Activated CD4-positive, CD25-positive, alpha-beta regulatory T cell treated with anti-CD3 and anti-CD28 coated beads, Interleukin-2, amount 50 U/mL, for 72 hours (primary cell): Measurements from ENCODE around the gene TPD52L2.
"Not testable (repeated sequence)": the region's sequence is repeated elsewhere in the genome, so short reads cannot be mapped to it uniquely, and the experiment has no call there.

Experiments
- DNase-seq: peaks from one replicate; pipeline ENCODE4 v3.0.0; 2021

The TPD52L2 gene

GRCh38 chr20:63836458-63837344, 28.4 kb upstream of the TPD52L2 start:
- no peak for DNase-seq

DNA sequence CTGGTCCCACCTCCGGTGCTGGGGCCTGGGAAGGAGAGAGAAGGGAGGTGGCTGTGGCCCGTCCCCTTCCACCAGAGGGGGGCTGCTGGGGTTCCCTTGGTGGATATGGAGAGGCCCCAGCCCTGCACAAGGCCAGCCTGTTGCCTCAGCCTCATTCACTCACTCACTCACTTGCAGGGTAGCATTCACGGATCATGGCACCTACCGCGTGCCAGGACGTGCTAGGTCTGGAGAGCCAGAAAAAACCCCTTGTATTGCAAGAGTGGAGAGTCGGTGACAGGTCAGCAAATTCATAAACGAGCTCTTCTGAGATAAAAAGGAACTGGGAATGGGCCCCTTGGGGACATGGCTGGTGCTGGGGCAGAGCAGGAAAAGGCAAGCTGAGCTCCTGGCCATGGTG, 27.6 kb upstream of the TPD52L2 start:
- DNase-seq, result no peak

DNA sequence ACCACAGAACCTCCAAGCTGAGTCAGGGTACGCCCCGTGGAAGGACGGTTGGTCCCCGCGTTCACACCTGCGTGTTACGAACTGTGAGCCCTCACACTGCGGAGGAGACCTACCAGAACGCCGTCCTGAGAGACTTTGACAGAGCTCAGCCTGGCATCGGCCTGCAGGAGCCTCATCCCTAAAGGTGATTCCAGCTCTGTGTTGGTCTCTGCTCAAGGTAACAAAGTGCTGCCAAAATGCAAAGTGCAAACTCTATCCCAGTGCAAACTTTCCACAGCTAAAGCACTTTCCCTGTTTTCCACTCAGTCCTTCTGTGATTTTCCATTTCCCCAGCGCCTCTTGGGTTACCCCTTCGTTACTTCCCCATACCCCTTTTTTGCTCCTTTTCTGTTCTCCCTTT, 25.4 kb upstream of the TPD52L2 start:
- no peak for DNase-seq

DNA sequence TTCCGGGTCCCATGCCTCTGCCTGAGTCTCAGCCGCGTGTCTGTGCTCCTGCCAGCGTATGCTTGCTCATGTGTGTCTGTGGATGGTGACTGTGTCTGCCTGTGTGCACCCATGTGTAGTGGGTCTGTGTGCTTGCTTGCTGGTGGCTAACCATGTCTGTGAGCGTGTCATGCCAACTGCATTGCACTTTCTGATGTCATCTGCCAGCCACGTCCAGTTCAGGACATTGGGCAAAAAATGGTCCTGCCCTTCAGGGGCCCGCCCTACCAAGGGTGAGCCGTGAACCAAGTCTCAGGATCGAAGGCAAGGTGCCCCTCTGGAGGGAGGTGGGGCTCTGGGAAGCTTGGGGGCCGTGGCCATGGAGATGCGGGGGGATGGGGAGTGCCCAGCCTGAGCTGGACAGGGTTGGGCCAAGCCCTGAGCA, 24.7 kb upstream of the TPD52L2 start:
- no peak for DNase-seq

DNA sequence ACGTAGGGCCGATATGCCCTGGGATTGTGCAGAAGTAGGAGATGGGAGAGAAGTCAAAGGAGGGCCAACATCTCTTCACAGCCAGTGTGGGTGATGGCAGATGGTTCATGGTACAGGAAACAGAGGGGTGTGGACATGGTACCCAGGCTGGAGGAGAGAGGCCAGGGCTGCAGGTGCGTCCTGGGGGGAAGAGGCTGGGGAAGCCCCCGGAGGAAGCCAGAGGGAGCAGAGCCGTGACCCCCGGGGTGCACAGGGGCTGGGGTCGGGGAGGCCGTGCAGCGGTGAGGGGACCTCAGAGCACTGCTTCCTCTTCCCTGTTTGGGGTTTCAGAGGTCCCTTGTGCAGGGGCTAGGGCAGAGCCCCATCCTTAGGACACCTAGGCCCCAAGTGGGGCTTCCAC, 22.8 kb upstream of the TPD52L2 start:
- DNase-seq, result no peak

GRCh38 chr20:63843222-63843621, 21.8 kb upstream of the TPD52L2 start:
- no peak for DNase-seq

DNA sequence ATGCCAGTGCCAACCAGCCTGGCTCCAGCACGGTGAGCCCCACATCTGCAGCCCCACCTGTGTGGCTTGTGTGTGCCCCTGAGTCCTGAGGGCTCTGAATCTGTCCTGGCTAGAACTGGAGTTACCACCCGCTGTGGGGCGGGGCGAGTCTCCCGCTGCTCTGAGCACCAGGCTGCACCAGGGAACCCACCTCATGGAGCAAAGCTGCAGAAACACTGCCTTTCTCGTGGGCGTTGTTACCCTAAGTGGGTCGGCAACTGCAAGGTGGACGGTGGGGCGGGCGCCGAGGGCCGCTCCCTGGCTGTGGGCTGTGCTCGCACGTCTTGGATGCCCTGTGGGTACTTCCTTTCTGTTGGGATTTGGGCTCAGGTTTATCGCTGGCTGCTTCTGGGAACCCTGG, 21.3 kb upstream of the TPD52L2 start:
- DNase-seq, result no peak

DNA sequence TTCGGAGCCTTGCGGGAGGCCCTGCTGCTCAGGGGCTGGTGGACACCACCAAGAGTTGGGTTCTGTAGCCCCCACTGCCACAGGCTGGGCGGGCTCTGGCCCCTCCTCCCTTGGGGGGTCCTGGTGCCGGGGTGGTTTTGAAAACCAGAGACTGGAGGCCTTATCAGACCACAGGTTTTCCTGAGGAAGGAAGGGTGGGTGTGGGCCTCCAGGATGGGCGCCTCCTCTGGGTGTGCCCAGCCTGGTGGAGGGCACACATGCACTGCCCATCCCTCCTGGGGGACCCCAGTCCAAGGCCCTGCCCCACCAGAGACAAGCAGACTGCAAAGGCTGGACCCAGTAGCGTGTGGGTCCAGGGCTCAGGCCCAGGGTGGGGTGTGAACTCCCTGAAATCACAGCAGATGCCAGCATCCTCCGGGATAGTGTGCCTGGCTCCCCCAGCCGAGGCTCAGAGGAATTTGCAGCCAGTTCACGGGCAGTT, 20.5 kb upstream of the TPD52L2 start:
- DNase-seq, result no peak

GRCh38 chr20:63846128-63846771, 18.8 kb upstream of the TPD52L2 start:
- DNase-seq, result no peak

DNA sequence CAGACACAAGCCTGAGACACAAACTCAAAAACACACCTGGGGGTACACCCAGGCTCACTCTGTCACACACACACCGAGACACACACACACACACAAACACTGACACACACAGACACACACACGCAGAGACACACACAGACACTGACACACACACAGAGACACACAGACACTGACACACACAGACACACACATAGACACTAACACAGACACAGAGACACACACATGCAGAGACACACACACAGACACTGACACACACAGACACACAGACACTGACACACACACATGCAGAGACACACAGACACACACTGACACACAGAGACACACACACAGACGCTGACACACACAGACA, 18.2 kb upstream of the TPD52L2 start:
- DNase-seq, result no peak

- no peak for DNase-seq
These were observed 17.6 kb upstream of the TPD52L2 start for GRCh38 chr20:63847237-63848002.

- DNase-seq, result no peak
These were observed 16.8 kb upstream of the TPD52L2 start for GRCh38 chr20:63848003-63848911.

GRCh38 chr20:63850689-63851547, 14.2 kb upstream of the TPD52L2 start:
- no peak for DNase-seq

DNA sequence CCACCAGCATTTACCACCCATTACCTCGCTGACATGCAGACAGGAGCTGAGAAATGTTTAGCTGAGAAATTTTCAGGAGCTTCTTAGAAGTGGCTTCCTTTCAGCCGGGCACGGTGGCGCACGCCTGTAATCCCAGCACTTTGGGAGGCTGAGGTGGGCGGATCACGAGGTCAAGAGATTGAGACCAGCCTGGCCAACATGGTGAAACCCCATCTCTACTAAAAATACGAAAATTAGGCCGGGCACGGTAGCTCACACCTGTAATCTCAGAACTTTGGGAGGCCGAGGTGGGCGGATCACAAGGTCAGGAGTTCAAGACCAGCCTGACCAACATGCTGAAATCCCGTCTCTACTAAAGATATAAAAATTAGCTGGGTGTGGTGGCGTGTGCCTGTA, 13.5 kb upstream of the TPD52L2 start:
- not testable (repeated sequence) for DNase-seq

DNA sequence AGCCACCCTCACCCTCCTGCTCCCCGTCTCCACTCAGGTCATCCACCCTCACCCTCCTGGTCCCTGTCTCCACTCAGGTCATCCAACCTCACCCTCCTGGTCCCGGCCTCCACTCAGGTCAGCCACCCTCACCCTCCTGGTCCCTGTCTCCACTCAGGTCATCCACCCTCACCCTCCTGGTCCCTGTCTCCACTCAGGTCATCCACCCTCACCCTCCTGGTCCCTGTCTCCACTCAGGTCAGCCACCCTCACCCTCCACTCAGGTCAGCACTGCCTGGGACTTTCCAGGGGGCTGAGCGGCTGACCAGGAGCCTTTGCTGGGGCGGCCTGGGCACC, 11.4 kb upstream of the TPD52L2 start:
- DNase-seq, result not testable (repeated sequence)

- DNase-seq, result no peak
These were observed 10.9 kb upstream of the TPD52L2 start for GRCh38 chr20:63854069-63854765.

DNA sequence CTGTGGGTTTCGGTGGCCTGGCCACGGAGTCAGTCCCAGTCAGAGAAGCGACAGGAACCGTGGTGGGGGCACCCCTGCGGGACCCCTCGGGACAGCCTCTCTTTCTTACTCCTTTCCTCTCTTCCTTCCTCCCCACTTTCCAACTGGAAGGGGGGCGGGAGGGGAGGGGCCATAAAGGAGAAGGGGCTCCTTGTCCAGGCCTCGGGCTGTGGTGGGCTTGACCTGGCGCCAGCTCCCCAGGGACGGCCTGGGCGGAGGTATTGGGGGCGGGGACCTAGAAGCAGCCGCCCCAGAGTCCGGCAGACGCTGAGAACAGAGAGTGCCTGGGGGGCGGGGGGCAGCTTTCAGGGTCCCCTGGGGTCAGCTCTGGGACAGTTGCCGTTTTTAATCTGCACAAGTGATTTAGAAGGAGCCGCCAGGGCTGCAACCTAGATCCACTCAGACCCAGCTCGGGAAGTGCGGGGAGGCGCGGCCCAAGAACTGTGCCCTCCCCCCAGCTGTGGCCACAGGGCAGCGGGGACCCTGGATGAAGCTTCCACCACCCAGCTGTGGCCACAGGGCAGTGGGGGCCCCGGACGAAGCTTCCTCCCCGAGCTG, 10.2 kb upstream of the TPD52L2 start:
- DNase-seq, result no peak

DNA sequence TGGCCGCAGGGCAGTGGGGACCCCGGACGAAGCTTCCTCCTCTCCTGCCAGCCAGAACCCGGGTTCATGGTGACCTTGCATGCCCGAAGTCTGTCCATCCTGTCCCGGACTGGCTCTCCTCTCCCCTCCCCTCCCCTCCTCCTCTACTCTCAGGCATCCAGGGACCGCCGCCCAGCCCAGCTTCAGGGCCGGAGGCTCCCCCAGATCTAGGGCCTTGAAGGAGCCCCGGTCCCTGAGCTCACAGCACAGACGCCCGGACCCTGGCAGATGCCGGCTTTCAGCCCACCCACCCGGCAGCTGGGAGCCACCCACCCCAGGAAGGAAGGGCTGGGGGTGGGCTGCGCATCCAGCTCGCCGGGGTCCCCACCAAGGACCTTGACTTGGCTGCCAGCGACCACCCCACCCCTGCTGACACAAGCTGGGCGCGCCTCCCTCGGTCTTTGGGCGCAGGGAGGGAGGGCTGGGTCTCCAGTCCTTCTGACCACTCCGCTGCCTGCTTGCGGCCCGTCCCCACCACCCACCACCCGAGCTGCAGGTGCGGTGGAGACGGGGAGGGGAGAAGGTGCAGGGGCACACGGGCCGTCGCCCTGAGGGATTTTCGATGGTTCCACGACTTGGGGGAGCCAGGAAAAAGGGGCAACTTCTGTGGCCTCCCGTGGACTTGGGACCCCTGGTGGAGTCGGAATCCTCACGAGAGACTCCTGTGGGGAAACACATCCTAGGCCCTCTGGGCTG, 9.5 kb upstream of the TPD52L2 start:
- no peak for DNase-seq

DNA sequence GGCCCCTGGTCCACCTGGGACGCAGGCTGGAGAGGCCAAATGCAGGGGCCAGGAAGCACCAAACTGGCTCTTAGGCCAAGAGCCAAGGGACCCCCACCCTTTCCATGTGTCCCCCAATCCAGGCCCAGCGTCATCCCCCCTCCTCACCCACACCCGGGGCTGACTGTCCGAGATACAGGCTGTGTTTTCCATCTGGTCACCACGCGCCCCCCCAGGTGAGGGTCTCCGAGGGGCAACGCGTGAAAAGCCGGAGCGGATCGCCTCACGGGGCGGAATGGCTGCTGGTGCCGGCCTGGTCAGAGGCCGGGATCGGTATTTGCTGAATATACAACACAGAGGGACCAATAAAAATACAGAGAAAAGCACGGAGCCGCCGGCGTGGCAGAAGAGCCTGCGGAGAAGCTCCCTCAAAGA, 9.0 kb upstream of the TPD52L2 start:
- DNase-seq, result no peak
